Esophagus muscularis mucosa (tissue), 3 donors: ENCODE measurements around the gene CD34.

Source experiments
- POLR2A ChIP-seq: fragments of 450-650 bp; IDR thresholded peaks from one replicate; pipeline ENCODE4 v1.6.1; 2017; ENCODE audit warnings: antibody characterized with exemption, moderate library complexity, mild to moderate bottlenecking, low read depth
- TF ChIP-seq, protein P1 (sequence below), 3 experiments: fragments of 200-600 bp in 2 of 3; fragments of 450-650 bp in 1 of 3; sonication (generic) in 2 of 3; IDR thresholded peaks; one replicate each; pipeline ENCODE4 v1.5.1; 2017 to 2019; ENCODE audit warnings: antibody characterized with exemption in 3 of 3, mild to moderate bottlenecking in 2 of 3, moderate library complexity in 1 of 3

GRCh38 chr1:207911856-207912760 is 1.2 kb upstream of the CD34 start:
- TF ChIP-seq, protein P1, sequence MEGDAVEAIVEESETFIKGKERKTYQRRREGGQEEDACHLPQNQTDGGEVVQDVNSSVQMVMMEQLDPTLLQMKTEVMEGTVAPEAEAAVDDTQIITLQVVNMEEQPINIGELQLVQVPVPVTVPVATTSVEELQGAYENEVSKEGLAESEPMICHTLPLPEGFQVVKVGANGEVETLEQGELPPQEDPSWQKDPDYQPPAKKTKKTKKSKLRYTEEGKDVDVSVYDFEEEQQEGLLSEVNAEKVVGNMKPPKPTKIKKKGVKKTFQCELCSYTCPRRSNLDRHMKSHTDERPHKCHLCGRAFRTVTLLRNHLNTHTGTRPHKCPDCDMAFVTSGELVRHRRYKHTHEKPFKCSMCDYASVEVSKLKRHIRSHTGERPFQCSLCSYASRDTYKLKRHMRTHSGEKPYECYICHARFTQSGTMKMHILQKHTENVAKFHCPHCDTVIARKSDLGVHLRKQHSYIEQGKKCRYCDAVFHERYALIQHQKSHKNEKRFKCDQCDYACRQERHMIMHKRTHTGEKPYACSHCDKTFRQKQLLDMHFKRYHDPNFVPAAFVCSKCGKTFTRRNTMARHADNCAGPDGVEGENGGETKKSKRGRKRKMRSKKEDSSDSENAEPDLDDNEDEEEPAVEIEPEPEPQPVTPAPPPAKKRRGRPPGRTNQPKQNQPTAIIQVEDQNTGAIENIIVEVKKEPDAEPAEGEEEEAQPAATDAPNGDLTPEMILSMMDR (IDR thresholded peaks at IDR 0.05), result no peak
- TF ChIP-seq POLR2A, result no peak
